ENCODE measurements around the gene CST2. TPM values are rescaled to one million over a fixed set of nuclear protein-coding genes. Genes with fewer than 3 reads are reported as not detected.
"Not testable (repeated sequence)": the region's sequence is repeated elsewhere in the genome, so short reads cannot be mapped to it uniquely, and the experiment has no call there.

CST2 gene
- polyA plus RNA-seq, 1 donor from 2014 or later, result not detected

DNA sequence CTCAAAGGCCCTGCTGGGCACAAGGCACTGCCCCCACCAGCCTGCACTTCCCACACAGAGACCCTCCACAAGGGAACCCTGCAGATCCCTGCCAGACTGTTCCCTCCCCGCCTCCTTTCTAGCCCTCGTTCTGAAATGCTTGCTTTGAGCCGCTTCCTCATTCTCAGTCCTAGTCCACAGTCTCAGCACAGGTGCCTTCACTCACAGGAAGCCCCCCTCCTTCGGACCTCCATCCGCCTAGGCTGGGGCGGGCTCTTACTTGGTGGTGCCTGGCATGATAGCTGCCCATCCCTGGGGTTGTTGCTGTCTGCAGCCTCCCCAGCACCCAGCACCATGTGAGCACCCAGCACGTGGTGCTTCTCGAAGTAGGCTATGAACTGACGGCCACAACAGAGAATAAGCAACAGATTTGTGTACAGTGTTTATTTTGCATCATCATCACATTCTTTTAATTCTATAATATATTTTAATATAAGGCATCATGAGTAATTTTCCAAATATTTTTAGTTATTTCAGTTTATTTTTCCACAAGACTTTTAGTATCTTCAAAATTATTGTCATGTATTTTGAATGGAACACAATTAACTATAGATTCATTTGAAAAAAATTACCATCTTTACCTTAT, 40.7 kb upstream of the CST2 start:
- TF ChIP-seq TAF1 (IDR thresholded peaks at IDR 0.05; ENCODE audit: low read depth), result no peak
- no peak for TF ChIP-seq EP300 (conservative IDR thresholded peaks at IDR 0.05; ENCODE audit: poor library complexity, severe bottlenecking)
- no peak for TF ChIP-seq SMC3 (conservative IDR thresholded peaks at IDR 0.05; ENCODE audit: poor library complexity)
- TF ChIP-seq, protein P1, sequence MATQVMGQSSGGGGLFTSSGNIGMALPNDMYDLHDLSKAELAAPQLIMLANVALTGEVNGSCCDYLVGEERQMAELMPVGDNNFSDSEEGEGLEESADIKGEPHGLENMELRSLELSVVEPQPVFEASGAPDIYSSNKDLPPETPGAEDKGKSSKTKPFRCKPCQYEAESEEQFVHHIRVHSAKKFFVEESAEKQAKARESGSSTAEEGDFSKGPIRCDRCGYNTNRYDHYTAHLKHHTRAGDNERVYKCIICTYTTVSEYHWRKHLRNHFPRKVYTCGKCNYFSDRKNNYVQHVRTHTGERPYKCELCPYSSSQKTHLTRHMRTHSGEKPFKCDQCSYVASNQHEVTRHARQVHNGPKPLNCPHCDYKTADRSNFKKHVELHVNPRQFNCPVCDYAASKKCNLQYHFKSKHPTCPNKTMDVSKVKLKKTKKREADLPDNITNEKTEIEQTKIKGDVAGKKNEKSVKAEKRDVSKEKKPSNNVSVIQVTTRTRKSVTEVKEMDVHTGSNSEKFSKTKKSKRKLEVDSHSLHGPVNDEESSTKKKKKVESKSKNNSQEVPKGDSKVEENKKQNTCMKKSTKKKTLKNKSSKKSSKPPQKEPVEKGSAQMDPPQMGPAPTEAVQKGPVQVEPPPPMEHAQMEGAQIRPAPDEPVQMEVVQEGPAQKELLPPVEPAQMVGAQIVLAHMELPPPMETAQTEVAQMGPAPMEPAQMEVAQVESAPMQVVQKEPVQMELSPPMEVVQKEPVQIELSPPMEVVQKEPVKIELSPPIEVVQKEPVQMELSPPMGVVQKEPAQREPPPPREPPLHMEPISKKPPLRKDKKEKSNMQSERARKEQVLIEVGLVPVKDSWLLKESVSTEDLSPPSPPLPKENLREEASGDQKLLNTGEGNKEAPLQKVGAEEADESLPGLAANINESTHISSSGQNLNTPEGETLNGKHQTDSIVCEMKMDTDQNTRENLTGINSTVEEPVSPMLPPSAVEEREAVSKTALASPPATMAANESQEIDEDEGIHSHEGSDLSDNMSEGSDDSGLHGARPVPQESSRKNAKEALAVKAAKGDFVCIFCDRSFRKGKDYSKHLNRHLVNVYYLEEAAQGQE (IDR thresholded peaks at IDR 0.05; ENCODE audit: borderline replicate concordance), result no peak
- TF ChIP-seq MXI1 (conservative IDR thresholded peaks at IDR 0.05; ENCODE audit: poor library complexity, severe bottlenecking), result no peak
- no peak for TF ChIP-seq RAD21 (conservative IDR thresholded peaks at IDR 0.05)
- TF ChIP-seq, protein P2, sequence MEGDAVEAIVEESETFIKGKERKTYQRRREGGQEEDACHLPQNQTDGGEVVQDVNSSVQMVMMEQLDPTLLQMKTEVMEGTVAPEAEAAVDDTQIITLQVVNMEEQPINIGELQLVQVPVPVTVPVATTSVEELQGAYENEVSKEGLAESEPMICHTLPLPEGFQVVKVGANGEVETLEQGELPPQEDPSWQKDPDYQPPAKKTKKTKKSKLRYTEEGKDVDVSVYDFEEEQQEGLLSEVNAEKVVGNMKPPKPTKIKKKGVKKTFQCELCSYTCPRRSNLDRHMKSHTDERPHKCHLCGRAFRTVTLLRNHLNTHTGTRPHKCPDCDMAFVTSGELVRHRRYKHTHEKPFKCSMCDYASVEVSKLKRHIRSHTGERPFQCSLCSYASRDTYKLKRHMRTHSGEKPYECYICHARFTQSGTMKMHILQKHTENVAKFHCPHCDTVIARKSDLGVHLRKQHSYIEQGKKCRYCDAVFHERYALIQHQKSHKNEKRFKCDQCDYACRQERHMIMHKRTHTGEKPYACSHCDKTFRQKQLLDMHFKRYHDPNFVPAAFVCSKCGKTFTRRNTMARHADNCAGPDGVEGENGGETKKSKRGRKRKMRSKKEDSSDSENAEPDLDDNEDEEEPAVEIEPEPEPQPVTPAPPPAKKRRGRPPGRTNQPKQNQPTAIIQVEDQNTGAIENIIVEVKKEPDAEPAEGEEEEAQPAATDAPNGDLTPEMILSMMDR (IDR thresholded peaks at IDR 0.05; ENCODE audit: poor library complexity, severe bottlenecking), result no peak
- no peak for TF ChIP-seq POLR2AphosphoS5 (IDR thresholded peaks at IDR 0.05)
- no peak for TF ChIP-seq EZH2 (IDR thresholded peaks at IDR 0.05; ENCODE audit: borderline replicate concordance, insufficient read depth, low read length, poor library complexity, severe bottlenecking)
- Histone ChIP-seq H3K4me2 (ENCODE audit: low read length) (no peak overlapping the region), H3K9me2 (ENCODE audit: insufficient read depth, low read length) (no peaks in the 10 kb centered on the region), H3K36me3 (ENCODE audit: insufficient read depth, low read length) (no peaks in the 10 kb centered on the region), H3F3A (ENCODE audit: insufficient read depth, low read length, poor library complexity, severe bottlenecking) (no peaks in the 10 kb centered on the region), H3K9ac (ENCODE audit: low read length) (no peak overlapping the region), H3K9me3 (ENCODE audit: low read length) (no peaks in the 10 kb centered on the region), H3K4me3 (ENCODE audit: low read length) (no peak overlapping the region), H2AFZ (ENCODE audit: low read depth, low read length) (no peak overlapping the region), H3K27me3 (ENCODE audit: insufficient read depth, low read depth, low read length) (no peaks in the 10 kb centered on the region), H3K27ac (ENCODE audit: low read length) (no peak overlapping the region), H4K20me1 (ENCODE audit: insufficient read depth) (no peaks in the 10 kb centered on the region), H3K79me2 (replicated peaks; ENCODE audit: insufficient read depth, low read length) (no peaks in the 10 kb centered on the region)

DNA sequence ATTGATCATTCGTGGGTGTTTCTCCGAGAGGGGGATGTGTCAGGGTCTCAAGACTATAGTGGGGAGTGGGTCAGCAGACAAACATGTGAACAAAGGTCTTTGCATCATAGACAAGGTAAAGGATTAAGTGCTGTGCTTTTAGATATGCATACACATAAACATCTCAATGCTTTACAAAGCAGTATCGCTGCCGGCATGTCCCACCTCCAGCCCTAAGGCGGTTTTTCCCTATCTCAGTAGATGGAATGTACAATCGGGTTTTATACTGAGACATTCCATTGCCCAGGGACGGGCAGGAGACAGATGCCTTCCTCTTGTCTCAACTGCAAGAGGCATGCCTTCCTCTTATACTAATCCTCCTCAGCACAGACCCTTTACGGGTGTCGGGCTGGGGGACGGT, 34.2 kb upstream of the CST2 start:
- not testable (repeated sequence) for H3K9ac ChIP-seq (ENCODE audit: low read length); H3K4me3 ChIP-seq (ENCODE audit: low read length); H3F3A ChIP-seq (ENCODE audit: insufficient read depth, low read length, poor library complexity, severe bottlenecking); H3K27ac ChIP-seq (ENCODE audit: low read length); H3K4me2 ChIP-seq (ENCODE audit: low read length); H3K9me3 ChIP-seq (ENCODE audit: low read length); H4K20me1 ChIP-seq (ENCODE audit: insufficient read depth); H3K27me3 ChIP-seq (ENCODE audit: insufficient read depth, low read depth, low read length); H3K36me3 ChIP-seq (ENCODE audit: insufficient read depth, low read length); H2AFZ ChIP-seq (ENCODE audit: low read depth, low read length); H3K79me2 ChIP-seq (replicated peaks; ENCODE audit: insufficient read depth, low read length); H3K9me2 ChIP-seq (ENCODE audit: insufficient read depth, low read length)

Measured in neural cell (in vitro differentiated cells).